ENCODE data around the gene ACCSL. TPM values are rescaled to one million over a fixed set of nuclear protein-coding genes. Genes with fewer than 3 reads are reported as not detected.

ACCSL gene
- not detected in 2 replicates for total RNA-seq (2014; rRNA removed; shearing (Covaris generic); ENCODE audit: low replicate concordance)

DNA sequence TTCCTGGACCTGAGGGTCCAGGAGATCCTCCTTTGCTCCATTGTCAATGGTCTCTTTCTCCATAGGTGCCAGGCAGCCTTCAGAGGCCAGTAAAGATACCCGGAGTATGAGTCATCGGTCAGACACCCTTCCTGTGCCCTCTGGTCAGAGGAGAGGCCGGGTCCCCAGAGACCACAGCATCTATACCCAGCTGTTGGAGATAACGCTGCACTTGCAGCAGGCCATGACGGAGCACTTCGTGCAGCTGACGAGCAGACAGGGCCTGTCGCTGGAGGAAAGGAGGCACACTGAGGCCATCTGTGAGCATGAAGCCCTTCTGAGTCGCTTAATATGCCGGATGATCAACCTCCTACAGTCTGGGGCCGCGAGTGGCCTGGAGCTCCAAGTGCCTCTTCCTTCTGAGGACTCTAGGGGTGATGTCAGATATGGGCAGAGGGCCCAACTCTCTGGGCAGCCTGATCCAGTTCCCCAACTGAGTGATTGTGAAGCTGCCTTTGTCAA lies at the start of gene ACCSL:
Gene ACCSL (plus strand): TSS at position 51 of the 501 bp plus-strand sequence. CDS start 56 bp downstream, at position 107.
- in situ Hi-C loops (cut with HindIII; ENCODE audit: low pct_unique_long_range_greater_than_20kb, low sequenced_read_pairs), result no loop called here
- DNase-seq (ENCODE audit: low read depth), result no peak

DNA sequence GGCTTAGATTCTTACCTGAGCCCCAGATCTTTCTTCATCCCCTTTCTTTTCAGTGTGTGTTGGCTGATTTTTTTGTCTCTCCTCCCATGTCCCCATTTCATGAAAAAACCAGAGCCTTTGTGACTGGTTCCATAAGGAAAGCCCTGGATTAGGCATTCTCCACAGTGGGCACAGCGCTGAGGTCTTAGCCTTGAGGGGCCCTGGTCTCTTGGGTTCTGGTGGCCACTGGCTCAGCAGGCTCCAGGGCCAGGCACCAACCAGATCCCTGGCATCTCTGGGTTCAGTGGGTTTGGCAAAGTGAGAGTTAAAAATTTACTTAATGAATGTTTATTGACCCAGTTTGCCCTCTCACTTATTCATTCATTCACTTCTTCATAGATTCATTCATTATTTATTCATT lies 49.5 kb upstream of the ACCSL start:
- no peak for DNase-seq (ENCODE audit: low read depth)
- in situ Hi-C loops (cut with HindIII; ENCODE audit: low pct_unique_long_range_greater_than_20kb, low sequenced_read_pairs), result no loop called here

DNA sequence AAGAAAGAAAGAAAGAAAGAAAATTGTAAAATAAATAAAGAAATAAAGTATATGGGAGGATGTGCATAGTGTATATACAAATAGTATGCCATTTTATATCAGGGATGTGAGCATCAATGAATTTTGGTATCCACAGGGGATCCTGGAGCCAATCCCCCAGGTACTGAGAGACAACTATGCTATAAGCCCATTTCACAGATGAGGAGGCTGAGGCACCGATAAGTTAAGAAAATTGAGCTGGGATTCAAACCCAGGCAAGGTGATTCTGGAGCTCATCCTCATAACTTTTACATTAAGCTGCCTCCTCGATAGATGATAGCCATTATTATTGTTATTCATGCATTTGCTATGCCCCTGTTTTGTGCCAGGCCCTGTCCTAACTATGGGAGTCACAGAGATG lies 47.0 kb upstream of the ACCSL start:
- no peak for DNase-seq (ENCODE audit: low read depth)
- in situ Hi-C loops (cut with HindIII; ENCODE audit: low pct_unique_long_range_greater_than_20kb, low sequenced_read_pairs), result no loop called here

DNA sequence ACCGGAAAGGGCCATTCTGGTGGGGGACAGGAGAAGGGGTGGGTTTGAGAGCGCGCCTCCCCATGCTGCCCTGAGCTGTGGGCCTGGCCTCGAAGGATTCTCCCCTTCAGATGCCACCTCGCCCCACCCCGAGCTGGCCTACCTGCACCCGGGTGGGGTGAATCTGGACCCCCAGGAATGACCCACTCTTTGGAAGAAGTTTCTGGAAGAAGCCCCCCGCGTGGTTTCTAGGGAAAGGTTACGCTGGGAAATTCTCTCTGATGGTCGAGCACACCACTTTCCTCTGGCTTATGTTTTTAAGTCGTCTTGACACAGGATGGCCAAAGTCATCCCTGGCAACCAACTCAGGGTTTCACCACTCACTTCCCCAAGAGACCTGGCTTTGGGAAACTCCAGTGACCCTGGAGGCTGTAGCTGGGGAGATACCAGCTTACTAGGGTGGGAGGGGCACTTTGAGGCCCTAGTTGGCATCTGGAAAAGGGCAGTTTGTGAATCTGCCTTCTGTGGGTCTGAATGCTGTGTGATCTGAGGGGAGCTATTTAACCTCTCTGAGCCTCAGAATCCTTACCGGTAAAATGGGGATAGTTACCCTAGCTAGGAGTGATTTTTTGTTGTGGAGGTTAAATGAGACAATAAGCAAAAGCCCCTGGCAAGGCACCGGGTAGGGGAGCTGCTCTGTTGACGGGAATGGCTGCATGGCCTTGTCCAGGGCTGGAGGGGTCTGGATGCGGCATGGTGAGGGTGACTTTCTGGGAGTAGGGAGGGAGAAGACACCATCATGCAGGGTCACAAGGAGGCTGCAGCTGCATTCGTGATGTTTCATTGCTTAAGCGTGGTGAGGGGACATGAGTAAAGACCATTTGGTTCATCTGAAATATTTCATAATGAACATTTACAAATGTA lies 45.3 kb upstream of the ACCSL start:
- DNase-seq (ENCODE audit: low read depth), result no peak
- in situ Hi-C loops (cut with HindIII; ENCODE audit: low pct_unique_long_range_greater_than_20kb, low sequenced_read_pairs), result no loop called here

DNA sequence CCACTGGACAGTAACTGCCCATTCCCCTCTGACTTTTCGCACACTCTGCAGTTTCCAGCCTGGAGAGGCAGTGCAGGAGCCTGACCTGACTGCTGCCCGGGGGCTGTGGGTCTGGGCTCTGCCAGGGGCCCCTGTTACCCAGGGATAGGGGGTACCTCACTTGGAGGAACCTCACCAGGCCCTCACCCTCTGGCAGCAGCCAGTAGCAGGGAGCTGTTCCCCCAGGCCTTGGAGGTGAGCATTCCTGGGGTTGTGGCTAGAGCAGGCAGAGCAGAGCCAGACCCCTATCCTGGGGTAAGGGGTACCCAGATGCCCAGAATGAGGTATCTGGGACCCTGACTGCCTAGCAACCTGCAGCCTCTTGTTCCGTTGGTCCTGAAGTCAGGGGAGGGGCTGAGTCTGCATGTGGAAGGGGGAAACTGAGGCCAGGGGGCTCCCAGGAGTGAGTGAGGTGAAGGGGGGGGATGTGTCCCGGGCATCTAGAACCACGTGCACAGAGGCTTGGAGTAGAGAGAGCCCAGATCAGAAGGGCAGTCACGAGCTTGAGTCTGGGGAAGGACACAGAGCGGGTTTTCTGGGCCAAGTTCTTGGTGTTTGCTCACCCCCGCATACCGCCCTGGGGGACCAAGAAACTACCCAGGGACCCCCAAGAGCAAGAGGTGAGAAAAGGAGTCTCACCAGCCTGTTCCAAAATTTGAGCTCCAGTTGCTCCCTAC lies 43.9 kb upstream of the ACCSL start:
- in situ Hi-C loops (cut with HindIII; ENCODE audit: low pct_unique_long_range_greater_than_20kb, low sequenced_read_pairs), result no loop called here
- no peak for DNase-seq (ENCODE audit: low read depth)

DNA sequence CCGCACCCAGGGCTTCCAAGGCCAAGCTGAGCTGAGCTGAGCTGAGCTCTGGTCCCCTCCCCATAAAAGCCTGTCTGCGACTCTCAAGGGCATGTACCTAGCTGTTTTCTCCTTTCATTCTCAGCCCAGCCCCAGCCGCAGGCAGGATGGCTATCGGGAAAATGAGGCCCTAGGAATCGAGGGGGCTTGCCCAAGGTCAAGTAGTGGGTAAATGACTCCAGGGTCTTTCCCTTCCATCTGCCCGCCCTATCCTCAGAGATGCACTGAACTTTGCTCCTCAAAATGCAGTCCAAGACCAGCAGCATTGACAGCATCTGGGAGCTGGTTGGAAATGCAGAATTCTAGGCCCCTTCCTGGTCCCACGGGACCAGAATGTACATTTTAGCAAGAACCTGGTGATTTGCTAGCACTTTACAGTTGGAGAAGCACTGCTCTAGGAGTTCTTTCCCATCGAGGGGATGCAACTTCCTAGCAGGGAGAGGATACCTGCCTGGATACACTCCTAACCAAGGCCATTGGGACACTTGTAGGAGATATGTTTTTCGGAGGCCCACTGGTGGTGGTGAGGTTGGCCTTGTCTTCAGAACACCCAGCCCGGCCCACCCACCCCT lies 43.2 kb upstream of the ACCSL start:
- in situ Hi-C loops (cut with HindIII; ENCODE audit: low pct_unique_long_range_greater_than_20kb, low sequenced_read_pairs), result no loop called here
- no peak for DNase-seq (ENCODE audit: low read depth)

DNA sequence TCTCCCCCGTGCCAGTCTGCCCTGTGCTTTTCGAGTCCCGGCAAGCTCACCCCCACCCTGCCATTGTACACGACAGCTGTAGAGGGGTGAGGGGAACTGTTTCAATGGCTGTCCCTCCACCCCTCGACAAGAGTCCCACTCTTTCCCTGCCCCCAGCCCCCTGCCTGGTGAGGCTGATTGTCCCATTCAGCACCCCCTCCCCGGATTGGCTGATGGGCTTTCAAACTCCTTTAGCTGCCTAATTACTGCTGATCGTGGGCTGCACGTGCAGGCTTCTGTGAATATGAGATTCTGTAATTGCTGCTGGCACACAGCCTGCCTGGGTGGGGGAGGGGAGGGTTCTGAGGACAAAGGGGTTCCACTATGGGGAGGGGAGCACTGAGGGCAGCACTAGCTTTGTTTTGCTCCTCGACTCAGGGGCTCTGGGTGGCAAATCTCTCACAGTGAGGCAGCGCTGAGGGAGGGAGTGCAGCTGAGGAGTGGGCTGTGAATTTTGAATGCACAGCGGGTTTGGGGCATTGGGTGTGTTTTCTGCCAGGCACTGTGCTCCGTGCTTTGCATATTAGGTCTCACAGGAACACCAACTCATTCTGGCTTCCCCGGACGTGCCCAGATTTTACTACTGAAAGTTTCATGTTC lies 42.6 kb upstream of the ACCSL start:
- in situ Hi-C loops (cut with HindIII; ENCODE audit: low pct_unique_long_range_greater_than_20kb, low sequenced_read_pairs), result no loop called here
- DNase-seq (ENCODE audit: low read depth), result no peak

DNA sequence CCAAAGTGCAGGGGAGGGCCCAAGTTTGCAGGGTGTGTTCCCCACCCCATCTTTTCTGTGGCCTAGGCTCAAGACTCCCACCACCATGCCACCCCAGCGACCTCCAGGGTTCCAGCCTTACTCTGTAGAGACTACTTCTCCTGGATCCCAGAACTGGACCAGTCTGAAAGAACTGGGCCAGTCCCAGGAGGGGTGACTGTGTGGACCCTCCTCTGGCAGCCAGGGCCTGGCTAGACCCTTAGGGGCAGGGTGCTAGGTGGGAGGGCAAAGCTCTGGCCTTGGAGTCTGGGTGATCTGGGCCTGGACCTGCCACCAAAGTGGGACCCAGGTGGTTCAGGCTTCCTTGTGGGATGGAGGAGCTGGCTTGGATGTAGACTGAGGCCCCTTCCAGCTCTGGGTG lies 41.8 kb upstream of the ACCSL start:
- DNase-seq (ENCODE audit: low read depth), result no peak
- in situ Hi-C loops (cut with HindIII; ENCODE audit: low pct_unique_long_range_greater_than_20kb, low sequenced_read_pairs), result no loop called here

DNA sequence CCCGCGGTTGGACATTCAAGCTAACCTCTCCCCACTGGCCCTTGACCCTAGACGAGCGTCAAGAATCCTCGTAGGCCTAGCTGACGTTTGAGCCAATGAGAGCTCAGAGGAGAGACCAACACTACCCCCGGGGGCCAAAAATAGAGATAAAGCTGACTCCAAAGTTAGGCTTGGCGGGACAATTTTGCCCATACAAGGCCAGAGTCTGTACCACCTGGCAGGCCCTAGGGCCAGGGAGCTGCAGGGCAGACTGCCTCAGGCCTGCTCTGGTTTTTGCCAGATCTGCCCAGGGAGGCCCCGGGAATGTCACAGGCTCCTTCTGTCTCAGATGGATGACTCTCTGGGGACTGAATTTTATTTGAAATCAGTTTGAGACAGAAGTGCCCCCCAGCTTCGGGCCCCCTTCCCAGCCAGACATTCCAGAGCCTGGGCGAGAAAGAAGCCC lies 40.8 kb upstream of the ACCSL start:
- in situ Hi-C loops (cut with HindIII; ENCODE audit: low pct_unique_long_range_greater_than_20kb, low sequenced_read_pairs), result no loop called here

DNA sequence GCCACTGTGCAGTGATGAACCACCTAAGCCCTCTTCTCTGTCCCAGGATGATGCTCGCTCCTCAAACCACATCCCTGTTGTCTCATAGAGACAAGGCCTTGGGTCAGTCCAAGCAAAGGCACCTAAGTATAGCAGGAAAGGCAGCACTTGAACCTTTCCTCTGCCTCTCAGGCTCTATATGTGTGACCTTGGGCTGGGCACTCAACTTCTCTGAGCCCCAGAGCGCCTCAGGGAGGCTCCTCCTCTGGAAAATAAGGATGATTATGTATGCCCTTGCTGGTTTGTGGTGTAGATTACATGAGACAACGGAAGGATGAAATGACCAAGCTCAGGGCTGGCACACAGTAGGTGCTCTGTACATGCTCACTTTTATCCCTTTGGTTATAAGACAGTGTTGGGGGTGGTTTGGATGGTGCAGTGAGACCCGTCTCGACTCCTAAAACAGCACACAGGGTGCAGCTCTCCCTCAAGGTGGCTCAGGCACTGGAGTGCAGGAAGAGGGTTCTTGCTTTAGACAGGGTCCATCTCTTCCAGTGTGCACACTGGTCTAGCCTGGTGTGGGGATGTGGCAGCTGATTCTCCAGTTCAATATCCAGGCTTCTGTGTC lies 40.2 kb upstream of the ACCSL start:
- in situ Hi-C loops (cut with HindIII; ENCODE audit: low pct_unique_long_range_greater_than_20kb, low sequenced_read_pairs), result no loop called here
- DNase-seq (ENCODE audit: low read depth), result no peak

More for the DNA sequence above, 40.8 kb upstream of the ACCSL start:
- DNase-seq (ENCODE audit: low read depth), result no peak

DNA sequence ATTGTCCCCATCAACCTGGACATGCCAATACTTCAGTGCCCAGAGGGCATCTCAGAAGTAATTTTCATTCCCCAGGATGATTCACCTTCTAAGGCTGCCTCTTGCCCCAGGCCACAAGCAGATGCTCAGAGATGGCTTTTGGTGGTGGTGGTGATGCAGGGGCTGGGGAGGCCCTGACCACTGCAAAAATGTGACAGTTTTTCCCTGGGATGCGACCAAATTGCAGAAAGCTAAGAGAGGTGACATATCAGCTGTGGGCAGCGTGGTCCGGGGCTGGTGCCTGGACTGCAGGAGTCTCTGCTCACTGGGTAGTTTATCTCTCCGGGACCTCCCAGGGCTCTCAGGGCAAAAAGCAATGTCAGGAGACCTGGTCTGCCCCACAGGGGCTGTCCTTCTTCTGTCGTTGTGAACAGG lies 39.7 kb upstream of the ACCSL start:
- in situ Hi-C loops (cut with HindIII; ENCODE audit: low pct_unique_long_range_greater_than_20kb, low sequenced_read_pairs), result no loop called here
- no peak for DNase-seq (ENCODE audit: low read depth)

DNA sequence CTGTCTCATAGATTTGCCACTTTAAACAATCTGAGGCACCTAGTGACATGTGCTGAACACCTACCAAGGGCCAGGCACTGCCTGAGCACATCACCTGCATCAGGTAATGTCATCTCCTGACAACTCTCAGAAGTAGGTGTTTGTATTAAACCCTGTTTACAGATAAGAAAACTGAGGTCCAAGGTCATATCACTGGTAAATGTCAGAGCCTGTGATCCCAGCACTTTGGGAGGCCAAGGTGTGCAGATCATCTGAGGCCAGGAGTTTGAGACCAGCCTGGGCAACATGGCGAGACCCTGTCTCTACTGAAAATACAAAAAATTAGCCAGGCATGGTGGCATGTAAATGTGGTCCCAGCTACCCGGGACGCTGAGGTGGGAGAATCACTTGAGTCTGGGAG lies 39.1 kb upstream of the ACCSL start:
- no peak for DNase-seq (ENCODE audit: low read depth)
- in situ Hi-C loops (cut with HindIII; ENCODE audit: low pct_unique_long_range_greater_than_20kb, low sequenced_read_pairs), result no loop called here

DNA sequence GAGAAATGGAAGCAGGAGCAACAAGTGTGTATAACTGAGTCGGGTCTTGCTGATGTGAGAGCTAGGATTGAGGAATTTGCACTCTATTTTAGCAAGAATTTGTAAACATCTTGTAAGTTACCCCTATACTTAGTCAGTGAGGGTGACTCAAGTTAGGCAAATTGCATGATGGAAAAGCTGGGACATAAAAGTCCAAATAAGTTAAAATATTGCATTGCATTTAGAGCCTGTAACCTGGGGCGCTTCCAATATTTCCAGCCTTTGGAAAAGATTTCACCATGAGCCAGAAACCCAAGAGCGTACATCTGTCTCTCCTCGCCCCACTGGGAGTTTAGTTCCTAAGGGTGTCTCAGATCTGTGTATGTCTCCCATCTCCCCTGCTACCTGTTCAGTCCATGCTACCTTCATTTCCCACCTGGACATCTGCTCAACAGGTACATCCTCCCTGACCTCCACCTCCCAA lies 37.0 kb upstream of the ACCSL start:
- DNase-seq (ENCODE audit: low read depth), result no peak
- in situ Hi-C loops (cut with HindIII; ENCODE audit: low pct_unique_long_range_greater_than_20kb, low sequenced_read_pairs), result no loop called here

DNA sequence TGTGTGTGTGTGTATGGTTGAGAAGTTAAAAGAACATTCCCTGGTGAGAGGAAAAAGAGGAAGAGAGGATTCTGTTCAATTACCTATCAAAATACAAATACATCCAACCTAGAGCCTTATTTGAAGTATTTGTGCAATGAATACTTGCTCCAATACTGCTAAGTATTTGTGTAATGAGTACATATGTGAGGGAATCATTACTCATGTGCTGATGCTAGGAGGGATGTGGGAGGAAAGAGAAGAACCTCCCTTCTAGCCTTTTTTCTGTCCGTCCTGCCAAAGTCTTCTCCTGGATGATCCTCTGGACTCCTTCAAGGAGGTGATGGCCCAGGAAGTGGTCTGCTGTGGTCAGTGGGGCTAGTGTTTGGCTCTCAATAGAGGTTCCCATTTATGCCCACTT lies 36.0 kb upstream of the ACCSL start:
- in situ Hi-C loops (cut with HindIII; ENCODE audit: low pct_unique_long_range_greater_than_20kb, low sequenced_read_pairs), result no loop called here
- no peak for DNase-seq (ENCODE audit: low read depth)

DNA sequence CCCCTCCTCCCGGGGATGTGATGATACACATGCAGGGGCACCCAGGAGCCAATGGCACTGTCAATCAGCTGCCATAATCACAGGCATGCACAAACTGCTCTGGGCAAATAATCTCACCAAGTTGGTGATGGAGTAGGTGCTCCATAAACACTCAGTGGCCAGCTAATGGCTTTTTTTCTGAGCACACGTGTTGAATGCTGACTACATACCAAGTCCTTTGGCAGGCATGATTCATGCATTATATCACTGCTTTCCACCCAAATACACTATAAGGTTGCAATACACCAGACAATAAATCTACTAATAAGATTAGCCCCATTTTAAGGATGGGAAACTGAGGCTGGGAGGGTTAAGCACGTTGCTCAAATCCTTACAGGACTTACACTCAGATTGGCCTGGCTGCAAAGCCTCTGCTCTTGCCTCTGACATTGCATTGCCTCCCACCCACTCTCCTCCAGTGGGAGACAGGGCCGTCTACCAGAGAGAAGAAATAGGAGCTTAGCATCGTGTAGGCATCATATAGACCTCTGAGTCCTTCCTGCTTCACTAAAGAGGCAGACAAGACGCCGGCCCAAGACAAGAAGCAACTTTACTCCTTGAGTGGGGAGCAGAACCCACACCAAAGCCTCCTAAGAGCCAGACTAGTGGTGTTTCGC lies 32.7 kb upstream of the ACCSL start:
- no peak for DNase-seq (ENCODE audit: low read depth)
- in situ Hi-C loops (cut with HindIII; ENCODE audit: low pct_unique_long_range_greater_than_20kb, low sequenced_read_pairs), result no loop called here

DNA sequence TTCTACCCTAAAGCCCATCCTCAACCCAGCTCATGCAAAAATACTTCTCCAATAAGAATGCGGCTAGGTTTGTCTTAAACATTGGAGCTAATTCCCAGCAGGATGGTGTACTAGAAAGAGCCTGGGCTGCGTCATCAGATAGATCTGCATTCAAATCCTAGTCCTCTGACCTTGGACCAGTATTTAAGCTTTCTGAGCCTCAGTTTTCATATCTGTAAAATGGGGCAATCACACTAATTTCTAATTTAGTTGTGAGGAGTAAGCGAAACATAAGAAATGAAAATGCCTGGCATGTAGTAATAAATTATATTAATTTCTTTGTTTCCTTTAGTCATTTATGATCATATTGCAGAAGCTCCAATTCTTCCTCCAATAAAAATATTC lies 32.2 kb upstream of the ACCSL start:
- in situ Hi-C loops (cut with HindIII; ENCODE audit: low pct_unique_long_range_greater_than_20kb, low sequenced_read_pairs), result no loop called here
- DNase-seq (ENCODE audit: low read depth), result no peak

DNA sequence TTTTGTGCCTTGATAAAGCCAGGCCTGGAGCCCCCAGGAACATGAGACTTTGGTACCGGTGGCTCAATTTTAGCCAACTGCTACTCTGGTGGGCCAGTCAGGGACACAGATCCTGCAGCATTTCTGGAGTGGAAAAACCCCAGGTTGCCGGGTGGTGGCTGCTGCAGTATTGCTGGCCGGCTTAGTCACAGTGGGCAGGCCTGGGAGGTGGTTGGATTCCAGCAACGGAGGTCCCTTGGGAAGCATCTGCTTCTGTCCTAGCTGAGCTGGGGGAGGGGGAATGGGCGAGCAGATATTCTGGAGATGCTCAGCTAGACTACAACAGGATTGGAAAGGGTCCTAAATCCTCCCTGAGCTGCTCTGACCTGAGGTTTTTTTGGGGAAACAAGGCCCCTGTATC lies 31.6 kb upstream of the ACCSL start:
- in situ Hi-C loops (cut with HindIII; ENCODE audit: low pct_unique_long_range_greater_than_20kb, low sequenced_read_pairs), result no loop called here
- DNase-seq (ENCODE audit: low read depth), result no peak

Data from Caki2 (cell line).